Neural cell (in vitro differentiated cells): ENCODE measurements around the gene GPBAR1.

ENCODE experiments used
- MXI1 ChIP-seq: fragments of 450-650 bp; conservative IDR thresholded peaks from 2 replicates; pipeline ENCODE4 v1.6.1; 2014; ENCODE audit warnings: antibody characterized with exemption, mild to moderate bottlenecking; ENCODE audit not compliant: poor library complexity, severe bottlenecking
- TF ChIP-seq, protein P1 (sequence below): fragments of 450-650 bp; IDR thresholded peaks from 2 replicates; pipeline ENCODE4 v1.5.1; 2014; ENCODE audit warnings: antibody characterized with exemption, mild to moderate bottlenecking, moderate library complexity; ENCODE audit not compliant: poor library complexity, severe bottlenecking

DNA sequence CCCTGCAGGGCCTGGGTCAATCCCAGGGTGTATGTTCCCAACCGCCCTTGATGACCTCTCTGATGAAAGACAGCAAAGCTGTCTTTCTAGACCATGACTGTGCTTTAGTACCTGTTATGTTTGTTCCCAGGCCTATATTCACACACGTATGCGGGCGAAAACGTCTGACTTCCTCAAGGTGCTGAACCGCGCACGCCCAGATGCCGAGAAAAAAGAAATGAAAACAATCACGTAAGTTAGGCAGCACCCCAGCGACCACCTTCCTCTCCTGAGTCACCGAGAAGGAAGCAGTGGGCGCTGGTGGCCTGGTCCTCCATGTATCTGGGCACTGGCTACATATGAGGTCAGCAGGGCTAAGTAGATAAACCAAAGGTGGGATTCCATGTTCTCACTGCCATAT, 11.1 kb upstream of the GPBAR1 start:
- TF ChIP-seq, protein P1, sequence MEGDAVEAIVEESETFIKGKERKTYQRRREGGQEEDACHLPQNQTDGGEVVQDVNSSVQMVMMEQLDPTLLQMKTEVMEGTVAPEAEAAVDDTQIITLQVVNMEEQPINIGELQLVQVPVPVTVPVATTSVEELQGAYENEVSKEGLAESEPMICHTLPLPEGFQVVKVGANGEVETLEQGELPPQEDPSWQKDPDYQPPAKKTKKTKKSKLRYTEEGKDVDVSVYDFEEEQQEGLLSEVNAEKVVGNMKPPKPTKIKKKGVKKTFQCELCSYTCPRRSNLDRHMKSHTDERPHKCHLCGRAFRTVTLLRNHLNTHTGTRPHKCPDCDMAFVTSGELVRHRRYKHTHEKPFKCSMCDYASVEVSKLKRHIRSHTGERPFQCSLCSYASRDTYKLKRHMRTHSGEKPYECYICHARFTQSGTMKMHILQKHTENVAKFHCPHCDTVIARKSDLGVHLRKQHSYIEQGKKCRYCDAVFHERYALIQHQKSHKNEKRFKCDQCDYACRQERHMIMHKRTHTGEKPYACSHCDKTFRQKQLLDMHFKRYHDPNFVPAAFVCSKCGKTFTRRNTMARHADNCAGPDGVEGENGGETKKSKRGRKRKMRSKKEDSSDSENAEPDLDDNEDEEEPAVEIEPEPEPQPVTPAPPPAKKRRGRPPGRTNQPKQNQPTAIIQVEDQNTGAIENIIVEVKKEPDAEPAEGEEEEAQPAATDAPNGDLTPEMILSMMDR = no peak
- no peak for TF ChIP-seq MXI1
